GM12878 (cell line): ENCODE measurements around the gene SMC1B. TPM values are rescaled to one million over a fixed set of nuclear protein-coding genes. Genes with fewer than 3 reads are reported as not detected.

ENCODE experiments used
- HSF1 ChIP-seq: fragments of 150-350 bp; IDR thresholded peaks from 2 replicates; pipeline ENCODE4 v1.6.1; 2014; ENCODE audit warnings: mild to moderate bottlenecking, low read depth, low read length
- POLR2A ChIP-seq: IDR thresholded peaks from 2 replicates; pipeline ENCODE4 v1.6.1; 2011; ENCODE audit warnings: low read depth, mild to moderate bottlenecking, low read length
- REST ChIP-seq: IDR thresholded peaks from 2 replicates; pipeline ENCODE4 v1.6.1; 2012; ENCODE audit warnings: mild to moderate bottlenecking, low read depth, low read length
- YY1 ChIP-seq: IDR thresholded peaks from 2 replicates; pipeline ENCODE4 v1.6.1; 2011; ENCODE audit warnings: low read depth, mild to moderate bottlenecking, low read length
- ZBTB4 ChIP-seq: fragments of 450-650 bp; formaldehyde crosslinking; IDR thresholded peaks from 2 replicates; pipeline ENCODE4 v1.4.0; 2022; ENCODE audit warnings: mild to moderate bottlenecking, moderate library complexity
- polyA plus RNA-seq, 11 experiments: library from polyadenylated mRNA; depleted of rRNA in 4 of 11; unstranded in 6 of 11; stranded (reverse) in 5 of 11; fragments of >200 nt; fragmentation: Nextera tagmentation in 4 of 11; fragmentation: Illumina TruSeq in 1 of 11; extraction: Ambion mirVana in 4 of 11; extraction: Trizol in 1 of 11; gene quantifications; 1 replicate in 1 of 11; 2 replicates in 10 of 11; pipeline versions ENCODE4 v1.2.1 to v1.2.3, GENCODE V29; 2011 to 2016; ENCODE audit warnings: inconsistent platforms in 2 of 11, missing spikeins in 2 of 11, low read depth in 1 of 11
- total RNA-seq, 4 experiments: library from RNA; depleted of rRNA in 3 of 4; stranded (reverse); fragments of >200 nt in 3 of 4; fragmentation: Illumina TruSeq in 1 of 4; extraction: Trizol in 1 of 4; gene quantifications; 2 replicates each; pipeline versions ENCODE4 v1.2.1 to v1.2.3, GENCODE V29; 2013 to 2021

Gene SMC1B
- total and polyA plus RNA-seq, 10 of the 15 experiments (the other 5 are each of a cell fraction or from before 2014, with no cell fraction given): not detected

DNA sequence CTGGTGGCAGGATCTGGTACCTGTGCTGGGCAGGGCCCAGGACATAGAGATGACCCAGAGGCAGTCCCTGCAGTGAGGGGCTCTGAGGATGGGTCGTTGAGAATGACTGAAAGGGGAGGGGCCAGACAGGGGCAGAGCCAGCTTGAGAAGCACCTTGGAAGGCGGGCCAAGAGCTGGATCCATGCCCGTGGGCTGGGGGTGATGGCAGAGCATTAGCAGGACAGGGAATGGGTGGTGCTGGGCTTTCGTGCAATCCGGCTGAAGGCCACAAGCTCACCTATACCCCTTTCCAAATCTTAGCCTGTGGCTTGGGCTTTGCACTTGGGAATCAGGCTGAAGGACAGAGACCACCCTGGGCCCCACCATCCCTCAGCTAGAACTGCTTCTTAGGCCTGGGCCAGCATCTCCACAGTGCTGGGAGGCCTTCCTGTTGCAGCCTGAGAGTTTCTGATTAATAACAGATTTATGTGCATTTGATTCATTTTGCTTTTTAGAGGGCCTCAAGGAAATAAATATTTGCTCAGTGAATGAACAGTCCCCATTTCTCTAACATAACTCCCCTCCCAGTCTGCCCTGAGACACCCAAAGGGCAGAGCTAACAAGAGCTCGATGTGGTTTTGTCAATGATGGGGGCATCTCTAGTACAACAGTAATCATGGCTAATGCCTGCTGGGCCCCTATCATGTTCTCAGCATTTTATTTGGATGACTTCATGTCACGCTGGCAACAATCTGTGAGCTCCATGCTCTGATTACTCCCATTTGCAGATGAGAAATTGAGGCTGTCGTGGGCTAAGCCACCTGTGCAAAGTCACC lies 39.4 kb upstream of the SMC1B start (continued):
- TF ChIP-seq POLR2A (no peak), YY1 (no peak), ZBTB4 (no peak), REST (no peak), HSF1 (no peak)
